NCI-H345 treated with DMSO at 0.1 percent for 48 hours (cell line): ENCODE data around the gene SRCIN1.

Source experiments
- DNase-seq: peaks from one replicate; lab custom pipeline; 2025; ENCODE audit not compliant: unreplicated experiment; lab: John Stamatoyannopoulos, UW

SRCIN1 gene

DNA sequence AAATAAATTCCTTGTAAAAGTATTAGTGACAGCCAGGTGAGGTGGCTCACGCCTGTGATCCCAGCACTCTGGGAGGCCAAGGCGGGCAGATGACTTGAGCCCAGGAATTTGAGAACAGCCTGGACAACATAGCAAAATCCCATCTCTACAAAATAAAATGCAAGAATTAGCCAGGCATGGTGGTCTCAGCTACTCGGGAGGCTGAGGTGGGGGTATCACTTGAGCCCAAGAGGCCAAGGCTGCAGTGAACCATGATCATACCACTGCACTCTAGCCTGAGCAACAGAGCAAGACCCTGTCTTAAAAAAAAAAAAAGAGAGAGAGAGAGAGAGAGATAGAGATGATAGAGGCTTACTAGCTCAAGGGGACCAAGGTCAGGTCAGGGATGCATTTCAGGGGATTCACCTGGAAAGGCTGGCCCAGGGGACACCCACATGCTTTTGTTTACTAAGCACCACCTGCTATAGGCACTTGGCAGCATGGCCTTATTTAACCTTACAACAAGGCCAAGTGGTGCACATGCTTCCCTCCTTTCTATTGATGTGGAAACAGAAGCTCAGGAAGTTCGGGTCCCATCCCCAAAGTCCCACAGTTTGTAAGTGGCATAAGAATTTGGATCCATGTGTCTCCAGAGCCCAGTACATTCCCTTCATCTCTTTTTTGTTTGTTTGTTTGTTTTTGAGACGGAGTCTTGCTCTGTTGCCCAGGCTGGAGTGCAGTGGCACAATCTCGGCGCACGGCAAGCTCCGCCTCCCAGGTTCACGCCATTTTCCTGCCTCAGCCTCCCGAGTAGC lies 12.4 kb upstream of the SRCIN1 start:
- no peak for DNase-seq

GRCh38 chr17:38617074-38617860 lies 11.5 kb upstream of the SRCIN1 start:
- DNase-seq: no peak

GRCh38 chr17:38616361-38616760 lies 10.6 kb upstream of the SRCIN1 start:
- DNase-seq: no peak

DNA sequence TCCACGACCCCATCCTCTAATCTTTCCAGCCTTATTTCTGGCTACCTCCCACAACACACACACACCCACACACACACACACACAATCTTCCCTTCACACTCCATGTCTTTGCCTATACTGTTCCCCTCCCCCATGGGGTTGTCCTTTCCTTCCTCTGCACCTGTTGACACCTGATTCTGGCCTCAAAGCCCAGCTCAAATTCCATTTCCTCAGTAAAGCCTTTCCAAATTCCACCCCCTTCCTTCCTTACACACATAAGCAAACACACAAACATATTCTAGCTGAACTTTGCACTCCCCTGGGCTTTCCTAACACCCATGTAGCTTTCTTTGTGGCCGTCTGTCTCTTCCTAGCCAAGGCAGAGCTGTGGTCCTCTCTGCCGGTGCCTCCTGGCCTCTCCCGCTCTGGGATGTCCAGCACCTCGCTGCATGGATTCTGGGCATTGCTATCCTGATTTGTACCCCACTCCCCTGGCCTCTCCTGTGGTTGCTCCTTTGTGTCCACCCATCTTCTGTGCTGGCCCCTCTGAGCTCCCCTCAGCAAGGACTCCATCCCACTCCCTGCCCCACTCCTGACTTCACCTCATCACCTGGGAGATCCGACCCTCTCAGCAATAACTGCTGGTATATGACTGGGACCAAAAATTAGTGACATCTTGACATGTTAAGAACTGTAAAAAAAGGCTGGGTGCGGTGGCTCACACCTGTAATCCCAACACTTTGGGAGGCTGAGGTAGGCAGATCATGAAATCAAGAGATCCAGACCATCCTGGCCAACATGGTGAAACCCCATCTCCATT lies 8.4 kb upstream of the SRCIN1 start:
- DNase-seq: no peak

DNA sequence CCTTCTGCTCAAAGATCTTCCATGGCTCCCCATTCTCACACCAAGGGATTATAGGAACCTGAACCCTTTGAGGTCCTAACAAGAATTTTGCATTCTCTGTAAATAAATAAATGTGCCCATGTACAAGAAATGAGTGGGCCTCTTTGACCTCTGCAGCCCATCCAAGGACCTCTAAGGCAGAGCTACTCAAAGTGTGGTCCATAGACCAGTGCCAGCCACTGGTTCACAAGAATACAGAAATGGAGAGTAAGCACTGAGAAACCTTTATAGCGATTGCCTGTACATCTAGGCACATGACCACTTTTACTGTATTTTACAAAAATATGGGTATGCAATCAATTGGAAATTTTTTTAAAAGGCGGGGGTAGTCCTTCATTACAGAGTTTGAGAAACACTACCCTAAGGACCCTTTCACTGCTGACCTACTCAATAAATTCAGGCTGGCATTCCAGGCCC lies 7.8 kb upstream of the SRCIN1 start:
- DNase-seq: no peak

- no peak for DNase-seq
Measured at GRCh38 chr17:38611872-38612376, 6.2 kb upstream of the SRCIN1 start.

GRCh38 chr17:38611070-38611786 lies 5.5 kb upstream of the SRCIN1 start:
- DNase-seq: no peak

DNA sequence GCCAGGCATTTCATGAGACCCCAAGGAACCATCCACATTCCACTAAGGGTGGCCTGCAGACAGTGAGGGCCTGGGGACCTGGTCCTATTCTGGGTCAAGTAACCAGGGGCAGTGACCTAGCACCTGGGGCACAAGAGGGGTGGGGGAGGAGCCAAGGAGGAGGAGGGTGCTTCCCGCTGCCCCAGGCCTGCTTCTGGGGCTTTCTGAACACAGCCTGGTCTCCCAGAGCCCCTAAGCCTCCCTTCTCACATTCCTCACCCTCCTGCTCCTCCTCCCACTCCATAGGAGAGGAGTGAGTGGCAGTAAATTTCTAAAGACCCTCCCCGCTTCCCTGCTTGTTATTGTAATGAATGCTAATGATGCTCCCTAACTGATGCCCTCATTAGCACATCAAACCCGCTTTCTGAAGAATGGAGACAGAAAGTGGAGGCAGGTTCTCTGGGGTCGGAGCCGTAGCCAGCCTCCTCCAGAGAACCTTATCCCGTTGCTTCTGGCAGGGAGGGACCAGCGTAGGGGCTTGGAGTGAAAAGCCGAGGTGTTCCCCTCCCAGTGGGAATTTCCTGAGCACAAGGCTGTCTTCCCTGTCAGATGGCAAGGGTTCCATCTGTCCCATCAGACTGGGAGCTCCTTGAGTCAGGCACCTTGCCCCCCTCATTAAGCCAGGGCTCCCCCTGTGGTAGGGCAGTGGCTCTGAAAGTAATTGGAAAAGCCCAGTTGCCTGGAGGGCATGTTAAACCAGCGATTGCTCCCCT lies 3.7 kb upstream of the SRCIN1 start:
- DNase-seq: no peak

DNA sequence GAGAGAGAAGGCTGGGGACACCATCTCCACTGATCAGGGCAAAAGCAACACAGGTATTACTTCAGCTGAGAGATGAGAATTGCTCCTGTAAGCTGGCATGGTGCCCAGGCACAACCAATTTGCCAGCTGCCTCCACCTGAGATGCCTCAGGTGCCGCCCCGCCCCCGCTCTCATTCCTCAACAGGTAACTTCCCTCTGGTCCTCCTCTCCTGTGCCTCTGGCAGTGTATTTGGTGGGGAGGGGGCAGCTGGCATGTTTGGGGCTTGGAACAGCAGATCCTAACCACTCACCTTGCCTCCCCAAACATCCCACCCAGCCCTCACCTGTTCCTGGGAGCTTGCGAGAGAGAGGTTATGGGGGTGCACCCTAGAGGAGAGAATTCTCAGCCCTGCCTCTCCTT lies 2.9 kb upstream of the SRCIN1 start:
- DNase-seq: peak; percentile 65

DNA sequence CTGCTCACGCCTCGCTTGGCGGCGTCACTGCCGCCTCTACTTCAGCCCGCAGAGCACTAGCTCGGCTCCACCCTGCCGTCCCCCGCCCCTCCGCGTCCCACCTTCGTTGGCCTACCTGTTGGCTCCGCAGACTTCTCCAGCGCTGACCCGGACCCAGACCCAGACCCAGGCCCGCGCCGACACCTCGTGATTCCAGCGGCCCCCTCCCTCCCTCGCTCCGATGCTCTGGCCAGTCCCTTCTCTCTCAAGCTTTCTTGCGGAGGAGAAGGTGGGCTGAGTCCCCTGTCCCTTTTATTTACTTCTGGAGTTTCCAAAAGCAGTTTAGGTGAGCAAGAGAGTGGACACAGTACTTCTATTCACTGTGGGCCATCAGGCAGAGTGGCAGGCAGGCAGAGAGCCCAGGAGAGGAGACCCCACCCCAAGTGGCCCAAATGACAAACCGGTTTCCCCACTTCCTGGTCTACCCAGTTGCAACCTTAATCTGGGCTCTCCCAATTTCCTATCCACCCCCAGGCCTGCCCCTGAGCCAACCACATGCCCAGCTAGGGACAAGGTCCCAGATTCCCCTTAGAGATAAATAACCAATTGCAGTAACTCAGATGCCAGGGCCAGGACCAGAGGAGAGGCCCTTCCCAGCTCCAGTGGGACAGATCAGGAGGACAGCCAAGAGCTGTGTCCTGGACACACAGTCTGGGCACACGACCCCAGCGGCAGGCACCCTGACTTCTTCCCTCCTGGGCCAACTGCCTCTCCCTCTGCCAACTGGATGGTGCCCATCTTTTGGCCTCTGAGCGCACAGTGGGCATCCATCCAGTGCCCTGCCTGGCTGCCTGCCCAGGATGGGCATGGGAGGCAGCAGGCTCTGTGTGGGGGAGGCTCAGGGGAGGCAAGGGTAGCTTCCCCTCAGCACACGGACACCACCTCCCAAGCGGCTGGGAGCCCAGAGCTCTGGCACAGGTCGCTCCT lies 1.2 kb upstream of the SRCIN1 start:
- DNase-seq: no peak

DNA sequence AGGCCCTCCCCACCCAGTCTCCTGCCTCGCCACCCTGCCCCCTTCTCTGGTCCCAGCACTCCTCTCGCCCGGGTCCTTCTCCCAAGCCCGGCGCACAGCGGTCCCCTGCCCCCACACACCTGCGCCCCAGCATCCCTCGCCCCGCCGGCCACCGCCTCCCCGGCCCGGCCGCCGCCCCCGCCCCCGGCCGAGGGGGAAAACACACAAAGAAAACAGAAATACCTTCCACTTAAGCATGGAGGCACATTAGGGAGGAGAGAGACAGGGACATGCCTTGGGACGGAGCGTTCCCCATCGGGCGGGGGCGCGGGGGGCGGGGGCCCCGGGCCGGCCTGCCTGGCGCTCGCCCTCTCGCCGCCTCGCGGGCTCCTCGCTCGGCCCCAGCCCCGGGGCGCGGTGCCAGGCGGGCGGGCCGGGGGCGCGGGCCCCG lies 326 bp downstream of the SRCIN1 start:
- DNase-seq: no peak

- DNase-seq: no peak
Measured at GRCh38 chr17:38604479-38605403, 1.0 kb downstream of the SRCIN1 start.

- DNase-seq: no peak
Measured at GRCh38 chr17:38603786-38604478, 1.8 kb downstream of the SRCIN1 start.

GRCh38 chr17:38602956-38603785 lies 2.6 kb downstream of the SRCIN1 start:
- no peak for DNase-seq

DNA sequence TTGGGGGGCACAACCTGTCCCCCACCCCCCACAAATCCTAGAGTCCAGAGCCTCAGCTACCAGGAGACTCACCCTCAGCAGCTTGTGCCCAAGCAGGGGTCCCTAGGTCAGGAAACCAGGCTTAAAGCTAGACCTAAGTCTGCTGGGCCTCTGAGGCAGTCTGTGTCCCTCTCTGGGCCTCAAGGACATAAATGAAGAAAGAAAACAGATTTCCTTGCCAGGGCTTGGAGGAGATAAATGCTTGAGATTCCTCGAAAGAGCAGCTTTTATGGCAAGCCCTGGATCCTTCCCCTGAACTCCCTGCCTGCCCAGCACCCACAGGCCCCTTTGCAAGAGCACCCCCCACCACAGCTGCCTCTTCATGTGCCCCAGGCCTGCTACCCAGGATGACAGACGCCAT lies 3.3 kb downstream of the SRCIN1 start:
- DNase-seq: no peak
